Tibial nerve (tissue), 4 donors: ENCODE data around the gene HYCC1. TPM values are rescaled to one million over a fixed set of nuclear protein-coding genes. Genes with fewer than 3 reads are reported as not detected.
A peak's percentile ranks its signal among the peaks of the same experiment; 100 is the strongest.

Experiments
- DNase-seq, 2 donors: peaks; one replicate each; pipeline ENCODE4 v3.0.0-alpha.2; 2019; ENCODE audit warnings: low spot score in 2 of 2
- H3K27ac ChIP-seq, 4 donors: fragments of 200-600 bp; sonication (generic) in 3 of 4; one replicate each; pipeline ENCODE4 v1.5.1; 2017 to 2019; ENCODE audit warnings: mild to moderate bottlenecking in 1 of 4
- H3K27me3 ChIP-seq, 2 donors: fragments of 200-600 bp; sonication (generic) in 1 of 2; one replicate each; pipeline versions ENCODE4 v1.5.1 to v1.6.0; 2017 to 2019
- H3K36me3 ChIP-seq, 3 donors: fragments of 200-600 bp; sonication (generic); one replicate each; pipeline ENCODE4 v1.5.1; 2018 to 2019
- H3K4me1 ChIP-seq, 4 donors: fragments of 200-600 bp; sonication (generic) in 3 of 4; one replicate each; pipeline ENCODE4 v1.5.1; 2017 to 2019
- H3K4me3 ChIP-seq, 4 donors: fragments of 200-600 bp; sonication (generic) in 3 of 4; one replicate each; pipeline ENCODE4 v1.5.1; 2017 to 2019; ENCODE audit warnings: mild to moderate bottlenecking in 1 of 4, moderate library complexity in 1 of 4
- H3K9me3 ChIP-seq, 4 donors: fragments of 200-600 bp; sonication (generic) in 3 of 4; one replicate each; pipeline ENCODE4 v1.5.1; 2017 to 2019
- CTCF ChIP-seq, 5 experiments: fragments of 200-600 bp in 3 of 5; fragments of 450-650 bp in 2 of 5; sonication (generic) in 3 of 5; IDR thresholded peaks; one replicate each; pipeline ENCODE4 v1.5.1; 2016 to 2019; ENCODE audit warnings: antibody characterized with exemption in 5 of 5, mild to moderate bottlenecking in 3 of 5, moderate library complexity in 2 of 5
- EP300 ChIP-seq, 2 donors: sonication (generic); formaldehyde crosslinking; IDR thresholded peaks; one replicate each; pipeline ENCODE4 v1.6.1; 2017; ENCODE audit warnings: antibody characterized with exemption in 2 of 2, mild to moderate bottlenecking in 1 of 2
- POLR2A ChIP-seq, 2 donors: fragments of 450-650 bp; IDR thresholded peaks; one replicate each; pipeline ENCODE4 v1.6.1; 2017; ENCODE audit warnings: antibody characterized with exemption in 2 of 2, mild to moderate bottlenecking in 2 of 2, moderate library complexity in 2 of 2
- WGBS, 2 donors: methylation state at CpG; one replicate each; pipeline ENCODE4 v1.1.5; 2018; 5-methylcytosine and 5-hydroxymethylcytosine counted together
- total RNA-seq, 4 donors: library from RNA; depleted of rRNA; stranded (reverse); fragments of >200 nt; gene quantifications; one replicate each; pipeline ENCODE4 v1.1.0, GENCODE V29; 2016

The HYCC1 gene
- total RNA-seq, 4 donors from 2014 or later = 15.9 to 61.5 (median 53.1) TPM

GRCh38 chr7:23004247-23004520 is 9.7 kb downstream of the HYCC1 start:
- TF ChIP-seq EP300 (IDR thresholded peaks at IDR 0.05) (no peak), POLR2A (IDR thresholded peaks at IDR 0.05) (no peak), CTCF (IDR thresholded peaks at IDR 0.05) (no peak)
- Histone ChIP-seq H3K4me3 (no peak overlapping the region), H3K9me3 (no peaks in the 10 kb centered on the region), H3K36me3 (no peaks in the 10 kb centered on the region), H3K4me1 (peaks cover 0 to 39% (median 8%) of the 10 kb centered on the region in 4 donors), H3K27ac (peak overlapping the region in 2 of 4 donors; percentile 54 to 68), H3K27me3 (no peaks in the 10 kb centered on the region)
- no peak for DNase-seq

- H3K4me3 ChIP-seq = no peak overlapping the region
- H3K36me3 ChIP-seq = no peaks in the 10 kb centered on the region
- peaks cover 0 to 36% (median 9%) of the 10 kb centered on the region in 4 donors for H3K4me1 ChIP-seq
Observed at GRCh38 chr7:23003505-23004246, 10.3 kb downstream of the HYCC1 start.

GRCh38 chr7:23002698-23003097 is 11.2 kb downstream of the HYCC1 start:
- 95 to 96% methylated on average over 2 of the region's 2 CpGs for WGBS, 2 donors
- H3K9me3 ChIP-seq = no peaks in the 10 kb centered on the region
- DNase-seq = no peak
- H3K4me1 ChIP-seq = peaks cover 0 to 45% (median 11%) of the 10 kb centered on the region in 4 donors
- H3K4me3 ChIP-seq = no peak overlapping the region
- peak overlapping the region in 3 of 4 donors; percentile 16 to 68 (median 20) for H3K27ac ChIP-seq
- H3K27me3 ChIP-seq = no peaks in the 10 kb centered on the region
- no peak for TF ChIP-seq EP300 (IDR thresholded peaks at IDR 0.05)
- no peak for TF ChIP-seq POLR2A (IDR thresholded peaks at IDR 0.05)
- no peak for TF ChIP-seq CTCF (IDR thresholded peaks at IDR 0.05)
- no peaks in the 10 kb centered on the region for H3K36me3 ChIP-seq

More at GRCh38 chr7:23003505-23004246, 10.3 kb downstream of the HYCC1 start:
- WGBS, 2 donors = 8 to 17% methylated on average over 2 of the region's 2 CpGs
- Histone ChIP-seq H3K9me3 (no peaks in the 10 kb centered on the region), H3K27ac (peak overlapping the region in 3 of 4 donors; percentile 3 to 68 (median 54)), H3K27me3 (no peaks in the 10 kb centered on the region)
- TF ChIP-seq POLR2A (IDR thresholded peaks at IDR 0.05) (no peak), EP300 (IDR thresholded peaks at IDR 0.05) (no peak), CTCF (IDR thresholded peaks at IDR 0.05) (no peak)
- no peak for DNase-seq

GRCh38 chr7:23001610-23002009 is 12.3 kb downstream of the HYCC1 start:
- no peaks in the 10 kb centered on the region for H3K27me3 ChIP-seq
- no peaks in the 10 kb centered on the region for H3K9me3 ChIP-seq
- DNase-seq = no peak
- H3K36me3 ChIP-seq = no peaks in the 10 kb centered on the region
- H3K4me1 ChIP-seq = peaks cover 0 to 47% (median 11%) of the 10 kb centered on the region in 4 donors
- H3K27ac ChIP-seq = no peak overlapping the region
- 40 to 49% methylated on average over 1 of the region's 1 CpG for WGBS, 2 donors
- TF ChIP-seq CTCF (IDR thresholded peaks at IDR 0.05) (no peak), POLR2A (IDR thresholded peaks at IDR 0.05) (no peak), EP300 (IDR thresholded peaks at IDR 0.05) (no peak)
- no peak overlapping the region for H3K4me3 ChIP-seq

- no peaks in the 10 kb centered on the region for H3K9me3 ChIP-seq
- peak overlapping the region in 1 of 4 donors; percentile 12 for H3K27ac ChIP-seq
- TF ChIP-seq POLR2A (IDR thresholded peaks at IDR 0.05) = no peak
- TF ChIP-seq CTCF (IDR thresholded peaks at IDR 0.05) = no peak
- TF ChIP-seq EP300 (IDR thresholded peaks at IDR 0.05) = no peak
- H3K4me1 ChIP-seq = peaks cover 0 to 47% (median 11%) of the 10 kb centered on the region in 4 donors
- DNase-seq = no peak
- H3K27me3 ChIP-seq = no peaks in the 10 kb centered on the region
- WGBS, 2 donors = 81 to 83% methylated on average over 4 of the region's 4 CpGs
- H3K36me3 ChIP-seq = no peaks in the 10 kb centered on the region
- H3K4me3 ChIP-seq = no peak overlapping the region
Observed at GRCh38 chr7:23000597-23001360, 13.2 kb downstream of the HYCC1 start.
